Natural killer cell treated with Interleukin-12 subunit alpha and Interleukin-12 subunit beta and Interleukin-15 and Interleukin-18, amount 100 ng/mL, for 72 hours (primary cell): ENCODE results near the gene KLF3. TPM values are rescaled to one million over a fixed set of nuclear protein-coding genes. Genes with fewer than 3 reads are reported as not detected.
A peak's percentile ranks its signal among the peaks of the same experiment; 100 is the strongest.

Experiments used
- ATAC-seq, 2 donors: fragments of 150-1000 bp; cut with Tn5 transposase in 1 of 2; sonication (Bioruptor Pico), chemical (Tn5 transposase) in 1 of 2; 2 replicates each; pipeline ENCODE4 v1.10.0; 2021
- DNase-seq: peaks from one replicate; pipeline ENCODE4 v3.0.0; 2022; ENCODE audit warnings: low spot score
- H3K27ac Mint-ChIP-seq, 2 donors: 1 replicate in 1 of 2; 2 replicates in 1 of 2; pipeline ENCODE4 v1.8.0; 2022; ENCODE audit warnings: mixed read lengths in 2 of 2, mild to moderate bottlenecking in 1 of 2, moderate library complexity in 1 of 2
- H3K27me3 Mint-ChIP-seq, 2 donors: 1 replicate in 1 of 2; 2 replicates in 1 of 2; pipeline ENCODE4 v1.8.0; 2022; ENCODE audit warnings: mixed read lengths in 2 of 2
- H3K36me3 Mint-ChIP-seq: one replicate; pipeline ENCODE4 v1.8.0; 2022; ENCODE audit warnings: mixed read lengths
- H3K4me1 Mint-ChIP-seq, 2 donors: 1 replicate in 1 of 2; 2 replicates in 1 of 2; pipeline ENCODE4 v1.8.0; 2022; ENCODE audit warnings: low read depth in 2 of 2, mixed read lengths in 2 of 2, mild to moderate bottlenecking in 1 of 2
- H3K4me3 Mint-ChIP-seq: one replicate; pipeline ENCODE4 v1.8.0; 2022; ENCODE audit warnings: mixed read lengths
- H3K9me3 Mint-ChIP-seq: 2 replicates; pipeline ENCODE4 v1.8.0; 2022; ENCODE audit warnings: mixed read lengths
- total RNA-seq, 2 donors: library from RNA; stranded (reverse); gene quantifications; one replicate each; pipeline ENCODE4 v1.2.3, GENCODE V29; 2022

The KLF3 gene
- total RNA-seq, 2 donors from 2014 or later = 68.6 to 68.9 TPM

- Mint-ChIP-seq H3K9me3 (peaks cover 11% of the 10 kb centered on the region), H3K27me3 (peaks cover 13 to 27% of the 10 kb centered on the region in 2 donors), H3K4me1 (peaks cover 13 to 21% of the 10 kb centered on the region in 2 donors), H3K27ac (peak overlapping the region in 1 of 2 donors; percentile 35), H3K4me3 (no peak overlapping the region), H3K36me3 (peaks cover 18% of the 10 kb centered on the region)
- no peak for ATAC-seq
- no peak for DNase-seq
These were observed 70.4 kb downstream of the KLF3 start for GRCh38 chr4:38734446-38734845.

- DNase-seq (no peak), ATAC-seq (no peak)
- peaks cover 13 to 21% of the 10 kb centered on the region in 2 donors for H3K4me1 Mint-ChIP-seq
- no peak overlapping the region for H3K4me3 Mint-ChIP-seq
- peaks cover 13 to 27% of the 10 kb centered on the region in 2 donors for H3K27me3 Mint-ChIP-seq
- peaks cover 11% of the 10 kb centered on the region for H3K9me3 Mint-ChIP-seq
- peaks cover 18% of the 10 kb centered on the region for H3K36me3 Mint-ChIP-seq
- peak overlapping the region in 1 of 2 donors; percentile 35 for H3K27ac Mint-ChIP-seq
These were observed 70.9 kb downstream of the KLF3 start for GRCh38 chr4:38734911-38735310.

- Mint-ChIP-seq H3K27me3 (peaks cover 13 to 27% of the 10 kb centered on the region in 2 donors), H3K27ac (no peak overlapping the region), H3K4me3 (no peak overlapping the region), H3K36me3 (peaks cover 18% of the 10 kb centered on the region), H3K4me1 (peaks cover 9 to 15% of the 10 kb centered on the region in 2 donors), H3K9me3 (peaks cover 11% of the 10 kb centered on the region)
- ATAC-seq = no peak
- DNase-seq = no peak
These were observed 71.9 kb downstream of the KLF3 start for GRCh38 chr4:38735870-38736269.

- Mint-ChIP-seq H3K4me1 (peaks cover 4 to 5% of the 10 kb centered on the region in 2 donors), H3K27ac (no peak overlapping the region), H3K36me3 (peaks cover 3% of the 10 kb centered on the region), H3K4me3 (no peak overlapping the region), H3K27me3 (peaks cover 18 to 32% of the 10 kb centered on the region in 2 donors), H3K9me3 (no peaks in the 10 kb centered on the region)
- DNase-seq = no peak
- no peak for ATAC-seq
These were observed 75.2 kb downstream of the KLF3 start for GRCh38 chr4:38738940-38739803.

- peaks cover 4 to 5% of the 10 kb centered on the region in 2 donors for H3K4me1 Mint-ChIP-seq
- H3K27ac Mint-ChIP-seq = no peak overlapping the region
- ATAC-seq (no peak), DNase-seq (no peak)
- no peak overlapping the region for H3K4me3 Mint-ChIP-seq
- no peaks in the 10 kb centered on the region for H3K36me3 Mint-ChIP-seq
- no peaks in the 10 kb centered on the region for H3K9me3 Mint-ChIP-seq
- H3K27me3 Mint-ChIP-seq = peaks cover 18 to 22% of the 10 kb centered on the region in 2 donors
These were observed 76.3 kb downstream of the KLF3 start for GRCh38 chr4:38740303-38740702.

- no peak for ATAC-seq
- Mint-ChIP-seq H3K4me1 (peaks cover 4 to 5% of the 10 kb centered on the region in 2 donors), H3K36me3 (peaks cover 17% of the 10 kb centered on the region), H3K4me3 (no peak overlapping the region), H3K9me3 (peaks cover 12% of the 10 kb centered on the region), H3K27me3 (peaks cover 5 to 6% of the 10 kb centered on the region in 2 donors), H3K27ac (no peak overlapping the region)
- DNase-seq = no peak
These were observed 79.9 kb downstream of the KLF3 start for GRCh38 chr4:38743866-38744265.

GRCh38 chr4:38745881-38746280 lies 81.9 kb downstream of the KLF3 start:
- H3K9me3 Mint-ChIP-seq = peaks cover 12% of the 10 kb centered on the region
- peaks cover 4 to 5% of the 10 kb centered on the region in 2 donors for H3K4me1 Mint-ChIP-seq
- H3K27ac Mint-ChIP-seq = no peak overlapping the region
- no peak overlapping the region for H3K4me3 Mint-ChIP-seq
- peaks cover 5 to 6% of the 10 kb centered on the region in 2 donors for H3K27me3 Mint-ChIP-seq
- peaks cover 17% of the 10 kb centered on the region for H3K36me3 Mint-ChIP-seq
- no peak for DNase-seq
- ATAC-seq = no peak

- DNase-seq = no peak
- H3K27me3 Mint-ChIP-seq = peaks cover 0 to 3% of the 10 kb centered on the region in 2 donors
- H3K27ac Mint-ChIP-seq = no peak overlapping the region
- no peak overlapping the region for H3K4me3 Mint-ChIP-seq
- ATAC-seq = no peak
- peaks cover 17% of the 10 kb centered on the region for H3K36me3 Mint-ChIP-seq
- peaks cover 12% of the 10 kb centered on the region for H3K9me3 Mint-ChIP-seq
- peaks cover 15 to 16% of the 10 kb centered on the region in 2 donors for H3K4me1 Mint-ChIP-seq
These were observed 83.6 kb downstream of the KLF3 start for GRCh38 chr4:38747629-38748028.

- peaks cover 12% of the 10 kb centered on the region for H3K9me3 Mint-ChIP-seq
- H3K4me3 Mint-ChIP-seq = no peak overlapping the region
- H3K36me3 Mint-ChIP-seq = peaks cover 17% of the 10 kb centered on the region
- no peak for ATAC-seq
- DNase-seq = no peak
- peaks cover 11% of the 10 kb centered on the region in 2 donors for H3K4me1 Mint-ChIP-seq
- H3K27ac Mint-ChIP-seq = no peak overlapping the region
- H3K27me3 Mint-ChIP-seq = no peaks in the 10 kb centered on the region
These were observed 85.3 kb downstream of the KLF3 start for GRCh38 chr4:38749336-38749735.

Other genes starting within 250 kb of the KLF3 start
- not detected for gene TLR10, start 118.8 kb downstream of the KLF3 start, total RNA-seq
- gene TLR1, start 140.6 kb downstream of the KLF3 start, total RNA-seq = 10 to 100 TPM; 12.6 to 15.5 TPM
- gene TLR6, start 192.6 kb downstream of the KLF3 start, total RNA-seq = 1 to 10 TPM; 4.4 to 4.5 TPM
- 1 to 10 TPM; 1.7 to 1.9 TPM for gene FAM114A1, start 203.6 kb downstream of the KLF3 start, total RNA-seq